Peyer's patch (tissue), 4 donors: ENCODE measurements around the gene C8B. TPM values are rescaled to one million over a fixed set of nuclear protein-coding genes. Genes with fewer than 3 reads are reported as not detected.

Source experiments
- DNase-seq, 3 donors: peaks; one replicate each; pipeline ENCODE4 v3.0.0-alpha.2; 2017 to 2019
- H3K27ac ChIP-seq, 4 donors: fragments of 200-600 bp; sonication (generic); one replicate each; pipeline ENCODE4 v1.5.1; 2016 to 2019
- H3K27me3 ChIP-seq, 2 donors: fragments of 200-600 bp; sonication (generic); one replicate each; pipeline ENCODE4 v1.5.1; 2019
- H3K36me3 ChIP-seq, 3 donors: fragments of 200-600 bp; sonication (generic); one replicate each; pipeline ENCODE4 v1.5.1; 2016 to 2019
- H3K4me1 ChIP-seq, 4 donors: fragments of 200-600 bp; sonication (generic); one replicate each; pipeline ENCODE4 v1.5.1; 2016 to 2019
- H3K4me3 ChIP-seq, 4 donors: fragments of 200-600 bp; sonication (generic); 1 replicate in 3 of 4; 2 replicates in 1 of 4; pipeline ENCODE4 v1.5.1; 2016 to 2019; ENCODE audit warnings: mild to moderate bottlenecking in 1 of 4
- H3K9me3 ChIP-seq, 4 donors: fragments of 200-600 bp; sonication (generic); one replicate each; pipeline ENCODE4 v1.5.1; 2016 to 2019; ENCODE audit warnings: mild to moderate bottlenecking in 1 of 4
- CTCF ChIP-seq, 6 experiments: fragments of 450-650 bp in 4 of 6; fragments of 200-600 bp in 2 of 6; sonication (generic) in 1 of 6; IDR thresholded peaks; one replicate each; pipeline ENCODE4 v1.5.1; 2017 to 2019; ENCODE audit warnings: antibody characterized with exemption in 6 of 6, mild to moderate bottlenecking in 3 of 6, moderate library complexity in 1 of 6
- POLR2A ChIP-seq, 2 donors: fragments of 450-650 bp; IDR thresholded peaks; one replicate each; pipeline ENCODE4 v1.5.1; 2017; ENCODE audit warnings: antibody characterized with exemption in 2 of 2, mild to moderate bottlenecking in 2 of 2, moderate library complexity in 2 of 2
- total RNA-seq, 4 donors: library from RNA; depleted of rRNA; stranded (reverse); fragments of >200 nt; gene quantifications; one replicate each; pipeline ENCODE4 v1.1.0, GENCODE V29; 2016

Gene C8B
- total RNA-seq, 4 donors from 2014 or later: not detected

- no peak for TF ChIP-seq POLR2A (IDR thresholded peaks at IDR 0.05)
- TF ChIP-seq CTCF (IDR thresholded peaks at IDR 0.05): no peak
- H3K27ac ChIP-seq: no peak overlapping the region
- H3K4me3 ChIP-seq: no peak overlapping the region
- DNase-seq: no peak
- no peaks in the 10 kb centered on the region for H3K36me3 ChIP-seq
- H3K4me1 ChIP-seq: no peaks in the 10 kb centered on the region
- H3K9me3 ChIP-seq: no peaks in the 10 kb centered on the region
- H3K27me3 ChIP-seq: no peaks in the 10 kb centered on the region
Measured at GRCh38 chr1:56972976-56973375, 7.2 kb upstream of the C8B start.

- no peak for DNase-seq
- Histone ChIP-seq H3K4me1 (no peaks in the 10 kb centered on the region), H3K36me3 (no peaks in the 10 kb centered on the region), H3K9me3 (no peaks in the 10 kb centered on the region), H3K27me3 (no peaks in the 10 kb centered on the region), H3K27ac (no peak overlapping the region), H3K4me3 (no peak overlapping the region)
- TF ChIP-seq CTCF (IDR thresholded peaks at IDR 0.05): no peak
Measured at GRCh38 chr1:56970280-56970679, 4.5 kb upstream of the C8B start.

- no peaks in the 10 kb centered on the region for H3K27me3 ChIP-seq
- no peak for TF ChIP-seq CTCF (IDR thresholded peaks at IDR 0.05)
- no peak for TF ChIP-seq POLR2A (IDR thresholded peaks at IDR 0.05)
- no peaks in the 10 kb centered on the region for H3K9me3 ChIP-seq
- H3K4me3 ChIP-seq: no peak overlapping the region
- H3K4me1 ChIP-seq: no peaks in the 10 kb centered on the region
- DNase-seq: no peak
- no peak overlapping the region for H3K27ac ChIP-seq
- no peaks in the 10 kb centered on the region for H3K36me3 ChIP-seq
Measured at GRCh38 chr1:56968878-56969495, 3.2 kb upstream of the C8B start.

GRCh38 chr1:56967900-56968832 lies 2.4 kb upstream of the C8B start:
- TF ChIP-seq POLR2A (IDR thresholded peaks at IDR 0.05): no peak
- TF ChIP-seq CTCF (IDR thresholded peaks at IDR 0.05): peak in 4 of 6 experiments; percentile 9 to 44 (median 26)
- DNase-seq: no peak

GRCh38 chr1:56967355-56967754 lies 1.5 kb upstream of the C8B start:
- Histone ChIP-seq H3K9me3 (no peaks in the 10 kb centered on the region), H3K4me3 (no peak overlapping the region), H3K27ac (no peak overlapping the region), H3K27me3 (no peaks in the 10 kb centered on the region), H3K36me3 (no peaks in the 10 kb centered on the region), H3K4me1 (no peaks in the 10 kb centered on the region)
- no peak for DNase-seq
- TF ChIP-seq POLR2A (IDR thresholded peaks at IDR 0.05) (no peak), CTCF (IDR thresholded peaks at IDR 0.05) (no peak)

More at GRCh38 chr1:56967900-56968832, 2.4 kb upstream of the C8B start:
- Histone ChIP-seq H3K4me3 (no peak overlapping the region), H3K27ac (no peak overlapping the region), H3K4me1 (no peaks in the 10 kb centered on the region), H3K36me3 (no peaks in the 10 kb centered on the region), H3K27me3 (no peaks in the 10 kb centered on the region), H3K9me3 (no peaks in the 10 kb centered on the region)
